ENCODE measurements around the gene STX1B.

GRCh38 chr16:30951750-30952149, 58.7 kb downstream of the STX1B start:
- TF ChIP-seq CTCF (conservative IDR thresholded peaks at IDR 0.05) (no peak), EZH2 (IDR thresholded peaks at IDR 0.05; ENCODE audit: low read depth) (no peak)
